GM19324 (cell line): ENCODE data around the gene TMA7B.
"Not testable (repeated sequence)": the region's sequence is repeated elsewhere in the genome, so short reads cannot be mapped to it uniquely, and the experiment has no call there.

Experiments used
- ATAC-seq: cut with Tn5 transposase; IDR thresholded peaks from one replicate; pipeline ENCODE4 v1.9.1; 2021; ENCODE audit warnings: mild to moderate bottlenecking, moderate library complexity; ENCODE audit not compliant: unreplicated experiment, low FRiP score

Gene TMA7B

DNA sequence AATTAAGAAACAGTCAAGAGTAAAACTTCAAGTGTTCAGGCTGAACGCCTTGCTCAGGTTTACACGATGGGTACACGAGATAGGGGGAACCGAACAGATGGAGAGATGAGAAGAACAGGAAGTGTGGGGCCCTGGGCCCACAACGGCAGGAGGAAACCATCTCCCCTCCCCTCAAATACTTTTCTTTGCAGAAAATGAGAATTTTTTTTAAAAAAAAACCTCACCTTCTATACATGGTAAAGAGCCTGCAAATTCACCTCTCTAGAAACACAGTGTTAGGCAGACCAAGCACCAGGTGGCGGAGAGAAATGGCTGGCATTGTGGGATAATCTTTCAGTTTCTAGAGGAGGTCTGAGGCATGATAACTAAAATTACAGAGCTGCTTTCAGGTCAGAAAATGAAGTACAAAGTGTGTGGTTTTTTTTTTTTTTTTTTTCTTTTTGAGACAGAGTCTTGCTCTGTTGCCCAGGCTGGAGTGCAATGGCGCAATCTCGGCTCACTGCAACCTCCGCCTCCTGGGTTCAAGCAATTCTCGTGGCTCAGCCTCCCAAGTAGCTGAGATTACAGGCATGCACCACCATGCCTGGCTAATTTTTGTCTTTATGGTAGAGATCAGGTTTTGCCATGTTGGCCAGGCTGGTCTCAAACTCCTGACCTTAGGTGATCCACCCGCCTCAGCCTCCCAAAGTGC lies 8.4 kb upstream of the TMA7B start:
- ATAC-seq = not testable (repeated sequence)

DNA sequence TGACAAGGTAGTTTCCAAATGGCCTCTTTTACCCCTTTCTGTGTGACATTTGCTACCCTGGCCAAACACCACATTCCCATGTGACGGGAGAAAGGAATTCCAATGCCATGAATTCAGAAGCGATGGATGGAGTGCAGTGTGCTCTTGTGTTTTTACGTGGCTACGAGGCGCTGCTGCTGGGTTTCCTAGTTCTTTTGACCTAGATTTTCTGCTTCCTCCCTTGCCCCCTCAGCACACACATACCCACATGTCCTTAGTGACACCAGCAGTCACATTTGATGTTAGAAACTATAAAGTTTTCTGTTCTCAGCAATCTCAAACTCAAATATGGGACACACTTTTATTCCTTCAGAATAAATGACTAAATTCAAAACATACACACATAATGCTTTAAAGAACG lies 7.8 kb upstream of the TMA7B start:
- ATAC-seq = no peak

DNA sequence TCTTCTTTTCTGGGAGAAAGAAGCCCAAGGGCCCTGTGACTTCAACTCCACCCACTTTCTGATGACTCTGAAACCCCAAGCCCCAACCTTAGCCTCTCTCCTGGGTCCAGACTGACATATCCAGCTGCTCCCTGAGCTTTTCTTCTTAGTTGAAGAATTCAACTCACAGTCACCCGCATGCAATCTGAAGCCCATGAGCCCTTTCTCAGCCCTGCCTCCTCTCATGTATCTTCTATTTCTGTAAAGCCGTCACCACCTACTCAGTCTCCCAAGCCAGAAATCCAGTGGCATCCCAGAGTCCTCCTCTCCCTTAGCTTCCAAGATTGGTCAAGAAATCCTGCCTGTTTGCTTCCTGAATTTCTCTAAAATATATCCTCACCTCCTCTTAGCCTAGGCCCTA lies 7.1 kb upstream of the TMA7B start:
- ATAC-seq = no peak

DNA sequence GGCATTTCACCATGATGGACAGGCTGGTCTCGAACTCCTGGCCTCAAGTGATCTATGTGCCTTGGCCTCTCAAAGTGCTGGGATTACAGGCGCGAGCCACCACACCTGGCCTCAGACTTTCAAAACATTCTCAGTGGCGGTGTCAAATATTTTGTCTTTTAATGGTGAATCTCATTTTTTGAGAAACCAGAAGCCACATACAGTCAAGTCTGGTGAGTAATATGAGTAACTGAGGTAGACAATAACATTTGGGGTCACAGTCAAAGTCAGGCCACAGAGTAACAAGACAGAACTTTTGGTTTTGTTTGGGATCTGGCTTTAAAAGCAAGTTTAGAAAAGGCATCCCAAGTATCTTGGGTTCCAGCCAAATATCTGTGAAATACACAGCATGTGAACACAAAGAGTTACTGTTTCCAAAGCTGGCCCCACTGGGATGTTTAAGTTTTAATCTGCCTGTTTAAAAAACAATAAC lies 5.6 kb upstream of the TMA7B start:
- ATAC-seq = no peak

DNA sequence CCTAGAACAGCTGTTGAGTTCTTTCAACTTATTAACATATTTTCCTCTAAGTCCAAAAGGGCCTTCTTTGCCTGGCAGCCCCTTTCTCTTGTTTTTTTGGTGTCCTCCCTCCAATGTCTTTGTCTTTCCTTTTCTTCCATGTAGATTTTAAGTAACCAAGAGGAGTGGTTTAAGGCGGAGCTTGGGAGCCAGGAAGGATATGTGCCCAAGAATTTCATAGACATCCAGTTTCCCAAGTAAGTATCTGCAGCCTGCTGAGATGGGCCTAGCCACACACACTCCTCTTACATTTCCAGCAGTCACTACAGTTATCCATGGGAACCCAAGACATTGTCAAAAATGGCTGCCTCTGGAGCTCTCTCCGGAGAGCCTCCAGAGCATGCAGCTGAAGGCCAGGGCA lies 4.5 kb upstream of the TMA7B start:
- no peak for ATAC-seq

DNA sequence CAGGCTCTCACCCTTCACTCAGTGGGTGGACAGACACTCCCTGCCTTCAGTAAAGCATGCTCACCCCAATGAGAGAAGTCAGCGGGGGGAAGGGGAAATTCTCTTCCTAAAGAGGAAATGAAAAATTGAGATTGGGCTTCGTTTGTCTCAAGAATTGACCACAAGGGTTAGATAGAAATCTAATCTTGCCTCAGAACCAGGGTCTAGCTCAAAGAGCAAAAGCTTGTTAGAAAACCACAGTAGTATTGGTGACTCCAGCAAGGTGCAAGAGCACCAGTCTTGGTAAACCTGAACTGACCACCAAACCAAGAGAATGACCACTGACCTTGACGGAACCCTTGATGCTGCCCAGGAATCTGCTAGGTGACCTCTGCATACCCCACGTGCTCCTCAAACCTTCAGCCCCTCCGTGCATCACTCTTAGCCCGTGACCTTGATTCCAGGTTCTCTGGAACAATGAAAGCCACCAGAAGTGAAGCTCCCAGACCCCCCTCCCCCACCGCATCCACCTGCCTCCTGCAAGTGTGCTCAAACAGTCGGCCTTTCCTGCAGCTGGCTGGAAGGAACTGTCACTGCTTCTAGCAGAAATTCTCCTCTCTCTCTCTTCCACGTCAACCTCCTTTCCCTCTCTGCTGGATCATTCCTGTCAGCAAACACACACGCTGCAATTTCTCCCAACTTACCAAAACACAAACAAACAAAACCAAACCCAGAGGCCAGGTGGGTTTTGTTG lies 3.1 kb upstream of the TMA7B start:
- no peak for ATAC-seq

DNA sequence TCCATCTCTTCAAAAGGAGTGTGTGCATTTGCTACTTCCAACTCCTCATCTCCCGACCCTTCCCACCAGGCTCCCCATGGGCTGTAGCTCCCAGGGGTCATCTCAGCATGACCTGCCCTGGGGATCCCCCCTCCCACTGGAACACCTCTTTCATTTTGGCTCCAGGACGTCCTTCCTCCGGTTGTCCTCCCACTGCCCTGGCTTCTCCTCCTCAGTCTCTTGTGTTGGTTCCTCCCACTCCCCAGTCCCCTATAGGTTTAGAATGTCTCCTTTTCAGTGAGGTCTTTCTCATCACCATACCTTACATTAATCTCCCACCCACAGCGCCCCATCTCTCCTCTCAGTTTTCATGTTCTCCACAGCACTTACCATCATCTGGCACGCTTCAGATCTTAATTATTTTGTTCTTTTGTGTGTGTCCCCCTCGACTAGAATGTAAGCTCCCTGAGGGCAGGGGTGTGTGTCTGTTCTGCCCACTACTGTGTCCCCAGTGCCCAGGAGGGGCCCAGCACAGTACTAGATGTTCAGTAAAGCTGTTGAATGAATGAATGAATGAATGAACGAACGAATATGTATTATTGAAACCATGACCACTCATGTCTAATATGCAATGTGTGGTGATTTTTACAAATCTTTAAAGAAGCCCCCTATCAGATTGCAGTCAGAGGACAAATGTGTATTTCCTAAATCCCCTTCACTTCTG lies 2.0 kb upstream of the TMA7B start:
- ATAC-seq = no peak

DNA sequence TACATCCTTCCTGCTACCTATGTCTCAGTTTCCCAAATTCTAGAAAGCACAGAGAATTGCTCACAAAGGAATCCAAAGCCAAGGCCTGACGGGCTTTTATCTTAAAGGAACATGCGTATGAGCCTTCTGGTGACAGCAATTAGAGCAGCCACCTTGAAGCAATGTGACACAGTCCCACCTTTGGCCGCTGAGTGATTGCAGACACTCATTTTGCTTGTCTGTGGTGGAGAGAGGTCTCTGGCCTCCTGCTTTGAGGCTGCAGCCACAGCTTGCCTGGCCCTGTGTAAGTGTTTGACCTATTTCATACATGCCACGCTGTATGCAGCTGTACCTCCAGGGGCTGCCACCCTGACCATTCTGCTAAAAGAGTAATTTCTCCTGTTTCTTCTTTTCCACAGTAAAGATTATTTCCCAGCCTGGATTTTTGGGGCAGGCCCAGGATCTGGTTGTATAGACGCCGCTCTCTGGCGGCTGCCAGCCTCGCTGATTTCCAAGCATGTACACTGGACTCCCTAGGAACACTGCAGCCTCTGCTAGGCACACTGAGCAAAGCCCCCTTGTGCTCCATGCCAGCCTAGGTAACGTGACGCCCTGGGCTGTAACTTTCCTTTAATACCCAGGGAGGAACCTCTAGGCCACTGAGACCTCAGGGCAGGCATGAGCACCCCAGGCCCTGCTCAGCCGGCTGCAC lies 1.1 kb upstream of the TMA7B start:
- ATAC-seq = no peak

DNA sequence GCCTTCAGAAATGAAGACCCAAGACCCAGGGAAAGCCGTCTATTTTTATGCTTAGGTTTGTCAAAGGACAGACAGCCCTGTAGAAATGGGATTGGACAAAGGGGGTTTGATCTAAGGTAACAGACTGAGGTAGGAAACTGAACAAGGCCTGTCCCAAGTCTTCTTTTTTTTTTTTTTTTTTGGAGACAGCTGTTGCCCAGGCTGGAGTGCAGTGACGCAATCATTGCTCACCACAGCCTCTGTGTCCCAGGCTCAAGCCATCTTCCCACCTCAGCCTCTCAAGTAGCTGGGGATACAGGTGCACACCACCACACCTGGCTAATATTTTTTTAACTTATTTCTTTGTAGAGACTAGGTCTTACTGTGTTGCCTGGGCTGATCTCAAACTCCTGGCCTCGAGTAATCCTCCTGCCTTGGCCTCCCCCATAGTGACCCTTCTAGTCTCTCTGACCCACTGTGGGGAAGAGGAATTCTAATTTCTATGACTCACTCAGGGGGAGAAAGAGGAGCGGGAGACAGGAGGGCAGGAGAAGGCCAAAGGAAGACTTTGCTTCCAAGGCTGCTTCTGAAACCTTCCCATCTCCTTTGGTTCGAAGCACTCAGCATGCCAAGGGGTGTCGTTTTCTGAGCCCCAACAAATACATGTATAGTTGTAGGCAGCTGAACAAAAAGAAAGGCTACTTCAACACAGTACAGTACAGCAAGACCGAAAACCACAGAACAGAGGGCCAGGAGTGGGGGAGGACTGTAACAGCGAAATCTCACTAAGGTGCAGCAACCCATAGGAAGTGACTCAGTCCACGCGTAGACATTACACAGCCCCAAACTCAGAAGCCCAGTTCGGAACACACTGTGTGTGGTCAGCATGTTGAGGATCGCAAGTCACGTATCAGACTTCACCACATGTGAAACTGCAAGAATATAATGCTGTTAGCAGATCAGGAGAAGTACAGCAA lies 872 bp downstream of the TMA7B start:
- ATAC-seq = no peak

DNA sequence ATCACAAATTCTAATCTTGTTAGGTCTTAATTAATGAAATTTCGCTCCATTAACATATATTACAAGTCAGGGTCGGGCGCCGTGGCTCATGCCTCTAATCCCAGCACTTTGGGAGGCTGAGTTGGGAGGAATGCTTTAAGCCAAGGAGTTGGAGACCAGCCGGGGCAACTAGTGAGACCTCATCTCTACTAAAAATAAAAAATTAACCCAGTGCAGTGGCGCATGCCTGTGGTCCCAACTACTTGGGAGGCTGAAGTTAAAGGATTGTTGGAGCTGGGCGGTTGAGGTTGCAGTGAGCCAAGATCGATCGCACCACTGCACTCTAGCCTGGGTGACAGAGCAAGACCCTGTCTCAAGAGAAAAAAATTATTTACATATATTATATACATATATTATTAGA lies 1.9 kb downstream of the TMA7B start:
- ATAC-seq = no peak

DNA sequence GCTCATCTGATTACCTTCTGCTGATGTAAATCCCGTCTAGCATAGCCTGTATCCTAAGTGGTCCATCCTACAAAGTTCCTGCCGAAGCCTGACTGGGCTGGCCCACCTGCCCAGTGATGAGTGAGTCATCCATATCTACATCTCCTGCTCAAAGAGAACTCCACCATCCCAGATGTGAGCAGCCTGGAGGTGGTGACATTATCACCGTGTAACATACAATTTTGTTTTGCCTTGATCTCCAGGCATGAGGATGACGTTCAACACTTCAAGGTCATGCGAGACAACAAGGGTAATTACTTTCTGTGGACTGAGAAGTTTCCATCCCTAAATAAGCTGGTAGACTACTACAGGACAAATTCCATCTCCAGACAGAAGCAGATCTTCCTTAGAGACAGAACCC lies 5.6 kb downstream of the TMA7B start:
- no peak for ATAC-seq

DNA sequence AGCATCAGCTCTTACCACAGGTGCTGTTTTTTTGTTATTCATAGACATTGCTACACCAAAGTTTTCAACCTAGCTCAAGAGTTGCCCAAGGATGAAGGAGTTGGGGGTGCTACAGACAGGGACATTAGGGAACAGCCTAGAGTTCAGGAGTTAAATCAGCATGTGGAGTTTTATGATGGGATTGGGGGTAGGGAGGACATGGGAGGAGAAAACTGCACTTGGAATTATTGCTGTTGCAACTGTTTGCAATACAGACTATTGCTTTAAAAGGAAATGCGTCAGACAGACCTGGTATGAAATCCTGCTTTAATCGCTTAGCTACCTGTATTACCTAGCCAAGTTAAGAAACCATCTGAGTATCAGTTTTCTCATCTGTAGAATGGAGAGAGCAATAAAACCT lies 6.3 kb downstream of the TMA7B start:
- ATAC-seq = no peak

DNA sequence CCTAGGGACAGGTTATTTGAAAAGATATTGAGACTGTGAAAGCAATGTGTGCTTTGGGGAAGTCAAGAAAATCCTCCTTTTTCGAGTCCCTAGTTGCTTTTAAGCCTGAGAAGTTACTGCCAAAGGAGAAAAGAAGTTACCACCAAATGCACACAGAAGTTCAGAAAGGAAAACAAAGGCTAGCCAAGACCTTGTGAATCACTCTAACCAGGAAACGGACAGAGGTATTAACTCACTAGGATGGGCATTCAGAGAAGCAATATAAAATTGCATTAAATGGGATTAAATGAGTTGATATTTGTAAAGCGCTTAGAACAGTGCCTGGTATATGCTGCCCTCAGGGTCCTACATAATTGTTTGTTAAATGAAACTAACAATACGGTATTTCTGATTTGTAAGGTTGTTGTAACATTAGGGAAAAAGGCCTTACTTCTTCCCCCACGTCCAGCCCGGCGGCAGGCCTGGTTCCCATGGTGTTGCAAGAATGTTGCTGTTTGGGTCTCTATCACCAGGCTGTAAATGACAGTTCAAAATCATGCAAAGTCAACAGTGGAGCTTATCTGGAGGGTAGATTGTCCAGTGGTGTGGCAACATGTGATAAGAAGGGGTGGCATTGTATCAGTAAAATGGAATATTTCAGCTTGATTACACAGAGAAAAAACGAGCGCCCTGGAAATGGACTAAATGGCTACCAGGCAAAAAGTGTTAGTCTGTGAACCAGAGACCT lies 7.1 kb downstream of the TMA7B start:
- ATAC-seq = no peak

DNA sequence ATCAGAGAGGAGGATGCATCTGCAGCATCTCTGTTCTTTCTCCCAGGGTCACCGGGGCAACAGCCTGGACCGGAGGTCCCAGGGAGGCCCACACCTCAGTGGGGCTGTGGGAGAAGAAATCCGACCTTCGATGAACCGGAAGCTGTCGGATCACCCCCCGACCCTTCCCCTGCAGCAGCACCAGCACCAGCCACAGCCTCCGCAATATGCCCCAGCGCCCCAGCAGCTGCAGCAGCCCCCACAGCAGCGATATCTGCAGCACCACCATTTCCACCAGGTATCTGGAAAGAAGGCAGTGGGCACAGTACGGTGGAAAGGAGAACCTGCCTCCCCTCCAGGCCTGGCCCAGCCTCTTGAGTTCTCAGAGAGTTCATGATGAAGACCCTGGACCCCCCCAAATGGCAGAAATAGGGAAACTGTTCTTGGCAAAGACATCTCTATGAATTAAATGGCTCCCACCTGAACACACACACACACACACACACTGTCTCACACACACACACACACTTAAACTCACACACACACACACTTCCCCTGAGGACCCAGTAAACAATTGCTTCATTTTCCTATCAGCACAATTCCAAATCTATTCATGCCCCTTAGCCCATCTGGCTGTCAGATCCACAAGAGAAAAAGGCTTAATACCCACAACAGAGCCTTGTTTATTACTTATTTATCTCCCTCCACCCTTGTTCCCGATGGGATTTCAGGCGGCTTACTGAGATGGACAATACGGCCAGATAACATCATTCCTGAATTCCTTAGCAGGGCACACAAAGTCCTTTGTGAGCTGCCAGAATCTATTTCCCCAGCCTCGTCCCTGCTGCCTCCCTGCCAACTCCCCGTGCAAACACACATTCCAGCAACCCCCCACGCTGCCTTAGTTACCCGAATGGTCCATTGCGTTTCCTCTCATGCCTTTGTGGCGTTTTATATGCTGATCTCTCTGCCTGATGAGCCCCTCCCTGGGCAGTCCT lies 8.1 kb downstream of the TMA7B start:
- no peak for ATAC-seq

DNA sequence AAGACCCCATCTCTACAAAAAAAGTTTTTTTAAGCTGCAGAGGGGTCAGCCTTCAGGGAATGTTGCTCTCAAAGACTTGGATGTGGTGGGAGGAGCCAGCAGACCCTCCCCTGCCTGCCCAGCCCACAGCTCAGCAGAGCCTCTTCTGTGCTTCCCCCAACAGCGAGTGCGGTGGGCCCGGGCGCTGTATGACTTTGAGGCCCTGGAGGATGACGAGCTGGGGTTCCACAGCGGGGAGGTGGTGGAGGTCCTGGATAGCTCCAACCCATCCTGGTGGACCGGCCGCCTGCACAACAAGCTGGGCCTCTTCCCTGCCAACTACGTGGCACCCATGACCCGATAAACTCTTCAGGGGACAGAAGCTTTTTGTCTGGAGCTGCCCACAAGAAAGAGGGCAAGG lies 10.5 kb downstream of the TMA7B start:
- no peak for ATAC-seq

DNA sequence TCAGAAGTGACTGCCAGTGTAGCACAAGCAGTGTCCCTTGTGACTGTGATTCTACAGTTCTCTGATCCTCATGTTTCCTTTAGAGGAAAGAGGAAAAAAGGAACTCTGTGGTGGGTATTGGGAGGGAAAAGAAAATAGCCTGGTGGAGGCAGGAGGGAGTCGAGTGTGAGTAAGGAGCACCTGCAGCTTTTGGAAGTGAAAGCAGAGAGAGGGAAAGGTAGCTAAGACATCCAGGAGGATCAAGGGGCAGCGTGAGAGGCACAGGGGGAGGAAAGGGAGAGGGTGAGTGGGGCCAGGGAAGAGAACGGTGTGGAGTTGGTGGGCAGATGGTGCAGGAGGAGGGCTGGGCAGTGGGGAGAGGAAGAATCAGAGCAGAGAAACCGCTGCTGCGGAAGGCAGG lies 12.4 kb downstream of the TMA7B start:
- no peak for ATAC-seq

DNA sequence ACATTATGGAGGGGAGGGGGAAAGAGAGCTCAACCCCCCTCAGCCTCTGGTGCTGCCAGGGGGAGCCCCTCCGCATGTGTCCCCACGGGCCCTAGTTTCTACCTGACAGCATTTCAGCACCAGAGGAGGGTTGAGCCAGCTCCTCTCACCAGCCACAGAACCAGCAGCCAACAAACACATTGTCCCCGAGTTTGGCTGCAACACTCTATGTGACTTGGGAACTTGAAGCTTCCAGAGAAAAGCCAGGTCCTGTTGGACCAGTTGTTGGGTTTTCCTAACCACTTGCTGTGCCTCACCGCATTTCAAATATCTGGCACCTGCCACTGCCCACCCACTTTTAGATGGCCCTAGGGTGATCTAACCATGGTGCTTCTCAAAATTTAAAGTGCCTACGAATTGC lies 13.5 kb downstream of the TMA7B start:
- ATAC-seq = no peak

DNA sequence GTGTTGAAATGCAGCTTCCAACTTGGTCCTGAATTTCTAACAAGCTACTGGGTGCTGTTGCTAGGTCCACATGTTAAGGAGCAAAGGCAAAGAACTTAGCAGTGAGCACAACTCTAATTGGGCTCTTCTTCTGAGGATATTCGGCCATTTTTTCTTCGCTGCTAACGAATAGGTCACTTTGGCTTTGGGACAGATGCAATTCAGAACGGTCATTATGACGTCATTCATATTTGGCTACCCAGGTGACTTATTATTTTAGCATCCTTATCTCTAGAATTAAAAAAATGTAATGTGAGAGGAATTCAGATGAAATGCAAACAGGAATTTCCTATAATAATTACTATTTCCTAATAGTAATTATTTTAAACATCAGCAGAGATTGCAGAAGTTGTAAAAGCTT lies 13.9 kb downstream of the TMA7B start:
- no peak for ATAC-seq
